Body of pancreas (tissue), 4 donors: Measurements from ENCODE around the gene ACTL10. TPM values are rescaled to one million over a fixed set of nuclear protein-coding genes. Genes with fewer than 3 reads are reported as not detected.

Experiments
- ATAC-seq: fragments of 150-250 bp; one replicate; pipeline ENCODE4 v1.9.1; 2016
- DNase-seq, 4 donors: peaks; one replicate each; pipeline ENCODE4 v3.0.0-alpha.2; 2019
- H3K27ac ChIP-seq, 4 donors: fragments of 200-600 bp; sonication (generic); 1 replicate in 3 of 4; 2 replicates in 1 of 4; pipeline versions ENCODE4 v1.5.1 to v1.6.1; 2016 to 2019; ENCODE audit warnings: mild to moderate bottlenecking in 1 of 4, mixed read lengths in 1 of 4, moderate library complexity in 1 of 4
- H3K27me3 ChIP-seq, 2 donors: fragments of 200-600 bp; sonication (generic); one replicate each; pipeline ENCODE4 v1.6.0; 2016; ENCODE audit warnings: mild to moderate bottlenecking in 1 of 2
- H3K36me3 ChIP-seq, 2 donors: fragments of 200-600 bp; sonication (generic); replicated peaks in 1 of 2; 2 replicates each; pipeline ENCODE4 v1.5.1; 2016; ENCODE audit warnings: low read depth in 2 of 2; ENCODE audit not compliant: insufficient read depth in 1 of 2
- H3K4me1 ChIP-seq: fragments of 200-600 bp; sonication (generic); one replicate; pipeline ENCODE4 v1.6.0; 2016
- H3K4me3 ChIP-seq, 2 donors: fragments of 200-600 bp; sonication (generic); 1 replicate in 1 of 2; 2 replicates in 1 of 2; pipeline ENCODE4 v1.5.1; 2016 to 2019
- H3K9me3 ChIP-seq, 3 donors: fragments of 200-600 bp; sonication (generic); 1 replicate in 2 of 3; 2 replicates in 1 of 3; pipeline ENCODE4 v1.5.1; 2016
- CTCF ChIP-seq, 7 experiments: fragments of 450-650 bp in 4 of 7; fragments of 200-600 bp in 3 of 7; sonication (generic) in 3 of 7; IDR thresholded peaks; one replicate each; pipeline ENCODE4 v1.5.1; 2016 to 2019; ENCODE audit warnings: antibody characterized with exemption in 7 of 7
- POLR2A ChIP-seq, 3 donors: fragments of 450-650 bp; IDR thresholded peaks; one replicate each; pipeline ENCODE4 v1.6.1; 2016; ENCODE audit warnings: antibody characterized with exemption in 3 of 3, mild to moderate bottlenecking in 2 of 3
- WGBS, 2 donors: methylation state at CpG; one replicate each; pipeline ENCODE4 v1.1.5; 2017; 5-methylcytosine and 5-hydroxymethylcytosine counted together
- intact Hi-C: fragments of 100-400 bp; cut with DNase I; formaldehyde crosslinking; loops from one replicate; pipeline ENCODE4 v1.15.1; 2023
- total RNA-seq, 2 donors: library from RNA; depleted of rRNA; stranded (reverse); fragments of >200 nt; gene quantifications; one replicate each; pipeline ENCODE4 v1.1.0, GENCODE V29; 2016

ACTL10 gene
- total RNA-seq, 2 donors from 2014 or later, result 4.0 to 4.9 TPM

- Histone ChIP-seq H3K4me3 (no peak overlapping the region), H3K9me3 (no peaks in the 10 kb centered on the region), H3K27ac (no peak overlapping the region), H3K36me3 (no peaks in the 10 kb centered on the region), H3K27me3 (no peaks in the 10 kb centered on the region), H3K4me1 (peaks cover 27% of the 10 kb centered on the region)
- no peak for TF ChIP-seq POLR2A (IDR thresholded peaks at IDR 0.05)
- TF ChIP-seq CTCF (IDR thresholded peaks at IDR 0.05), result no peak
- intact Hi-C loops, result no loop called here
- WGBS, 2 donors, result 59 to 60% methylated on average over 9 to 10 of the region's 10 CpGs
- DNase-seq (no peak), ATAC-seq (no peak)
These were observed 18.0 kb downstream of the ACTL10 start for GRCh38 chr20:33684533-33685327.

DNA sequence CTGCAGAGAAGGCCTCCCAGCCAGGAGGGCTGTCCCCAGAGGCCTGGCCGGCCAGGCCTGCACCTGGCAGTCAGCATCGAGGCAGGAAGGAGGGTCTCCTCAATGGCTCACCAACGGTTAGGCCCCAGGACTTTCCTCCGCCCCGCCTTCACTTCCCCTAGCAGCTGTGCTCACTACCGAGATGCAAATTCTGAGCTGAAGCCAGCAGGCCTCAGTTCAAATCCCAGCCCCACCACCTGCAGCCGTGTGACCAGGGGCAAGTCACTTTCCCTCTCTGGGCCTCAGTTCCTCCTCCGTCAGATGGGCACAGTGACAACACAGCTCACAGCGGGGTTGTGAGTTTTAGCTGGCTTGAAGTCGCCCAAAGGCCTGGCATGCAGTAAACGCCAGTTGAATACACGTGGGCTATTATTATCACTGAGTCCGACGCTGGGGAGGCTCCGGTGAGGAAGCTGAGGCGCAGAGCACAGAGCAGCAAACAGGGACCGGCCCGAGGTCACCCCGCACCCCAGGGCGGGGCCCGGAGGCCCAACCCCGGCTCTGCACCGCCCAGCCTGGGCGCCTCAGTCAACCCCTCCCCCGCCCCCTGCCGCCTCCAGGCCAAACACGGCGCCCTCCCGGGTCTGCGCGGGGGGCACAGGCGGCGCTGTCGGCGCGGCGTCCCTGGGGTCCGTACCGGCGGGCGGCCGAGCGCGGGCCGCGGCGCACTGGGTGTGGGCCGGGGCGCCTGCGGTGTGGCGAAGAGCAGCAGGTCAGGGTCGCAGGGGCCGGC, 18.8 kb downstream of the ACTL10 start:
- no peak for DNase-seq
- TF ChIP-seq POLR2A (IDR thresholded peaks at IDR 0.05), result no peak
- no peak for TF ChIP-seq CTCF (IDR thresholded peaks at IDR 0.05)
- H3K27me3 ChIP-seq, result no peaks in the 10 kb centered on the region
- no peak for ATAC-seq
- intact Hi-C loops, result no loop called here
- H3K4me1 ChIP-seq, result peaks cover 27% of the 10 kb centered on the region
- H3K27ac ChIP-seq, result no peak overlapping the region
- 3 to 13% methylated on average over 12 to 43 of the region's 53 CpGs for WGBS, 2 donors
- no peak overlapping the region for H3K4me3 ChIP-seq
- H3K36me3 ChIP-seq, result no peaks in the 10 kb centered on the region
- no peaks in the 10 kb centered on the region for H3K9me3 ChIP-seq

GRCh38 chr20:33686100-33686983, 19.6 kb downstream of the ACTL10 start, which contains the start of gene E2F1:
E2F1 (minus strand) TSS chr20:33686385; CDS start chr20:33686264, 121 bp downstream.
- no peaks in the 10 kb centered on the region for H3K9me3 ChIP-seq
- no peak for TF ChIP-seq POLR2A (IDR thresholded peaks at IDR 0.05)
- peak; percentile 31 to 63 (median 46) for TF ChIP-seq CTCF (IDR thresholded peaks at IDR 0.05)
- H3K27me3 ChIP-seq, result no peaks in the 10 kb centered on the region
- WGBS, 2 donors, result 3 to 26% methylated on average over 6 to 71 of the region's 101 CpGs
- DNase-seq (peak; percentile 95 to 97 (median 96)), ATAC-seq (peak; percentile 100)
- H3K27ac ChIP-seq, result peak within 1 kb of the TSS in 3 of 4 donors; percentile 6 to 22 (median 10)
- H3K4me1 ChIP-seq, result peaks cover 27% of the 10 kb centered on the region
- H3K36me3 ChIP-seq, result no peaks in the 10 kb centered on the region
- intact Hi-C loops, result no loop called here
- no peak within 1 kb of the TSS for H3K4me3 ChIP-seq

GRCh38 chr20:33686984-33687366, 20.2 kb downstream of the ACTL10 start:
- Histone ChIP-seq H3K27ac (peak overlapping the region in 3 of 4 donors; percentile 6 to 22 (median 10)), H3K27me3 (no peaks in the 10 kb centered on the region), H3K4me3 (no peak overlapping the region), H3K9me3 (no peaks in the 10 kb centered on the region), H3K36me3 (no peaks in the 10 kb centered on the region), H3K4me1 (peaks cover 27% of the 10 kb centered on the region)
- WGBS, 2 donors, result 76 to 81% methylated on average over 14 of the region's 14 CpGs
- intact Hi-C loops, result no loop called here
- TF ChIP-seq CTCF (IDR thresholded peaks at IDR 0.05) (no peak), POLR2A (IDR thresholded peaks at IDR 0.05) (no peak)
- ATAC-seq (no peak), DNase-seq (no peak)
